ENCODE results near the gene LGALS3BP. TPM values are rescaled to one million over a fixed set of nuclear protein-coding genes. Genes with fewer than 3 reads are reported as not detected.
A peak's percentile ranks its signal among the peaks of the same experiment; 100 is the strongest.

The LGALS3BP gene
- total and polyA plus RNA-seq, 2 of the 13 experiments (the other 11 are each of a cell fraction or from before 2014, with no cell fraction given) = 137 to 332 TPM

- BruUV-seq (replicated peaks) = no TSS peak
- intact Hi-C loops (cut with micrococcal nuclease; ENCODE audit: unreplicated experiment) (no loop called here), in situ Hi-C loops (cut with HindIII; ENCODE audit: extremely low pct_ligation_motif_present, low pct_unique_long_range_greater_than_20kb) (no loop called here)
- POLR2A ChIA-PET = interaction anchor here (1.0 to 1.3 kb wide), 2 partner anchors 22 to 25 kb away, joined by 3 to 4 read pairs; partner anchors contain the start of gene LGALS3BP
- ATAC-seq (no peak), DNase-seq (ENCODE audit: low spot score) (no peak), FAIRE-seq (no peak)
- Histone ChIP-seq H3K9me3 (ENCODE audit: low read length) (no peaks in the 10 kb centered on the region), H3K4me1 (ENCODE audit: insufficient read depth, low read length) (peaks cover 58% of the 10 kb centered on the region), H2AFZ (ENCODE audit: low read length) (no peak overlapping the region), H3K36me3 (replicated peaks in 1 of 2; ENCODE audit: control insufficient read depth in 1 of 2, insufficient read depth in 2 of 2, low read length in 2 of 2) (peaks cover 6 to 17% of the 10 kb centered on the region in 2 experiments; a peak in 4 of 5 replicates), H4K20me1 (ENCODE audit: insufficient read depth, low read length) (no peaks in the 10 kb centered on the region), H3K27ac (ENCODE audit: extremely low read length, insufficient read depth, low read length) (no peak overlapping the region), H3K4me3 (replicated peaks in 1 of 3; ENCODE audit: insufficient read depth in 1 of 3, low read depth in 2 of 3, low read length in 3 of 3) (no peak overlapping the region), H3K79me2 (ENCODE audit: insufficient read depth, low read length) (peaks cover 69% of the 10 kb centered on the region), H3K27me3 (ENCODE audit: control insufficient read depth in 1 of 2, insufficient read depth in 2 of 2, low read length in 2 of 2) (no peaks in the 10 kb centered on the region; a peak in 1 of 5 replicates), H3K4me2 (ENCODE audit: low read depth, low read length) (no peak overlapping the region), H3K9ac (ENCODE audit: insufficient read depth, low read depth, low read length) (no peak overlapping the region)
- CTCF ChIA-PET (ENCODE audit: low intra/inter-chr PET ratio, low total read pairs) = interaction anchor here (0.7 kb wide), 1 partner anchor 12 kb away, joined by 3 read pairs; no protein-coding TSS in a partner anchor
- TF ChIP-seq PITX1 (CRISPR knock-in tag; IDR thresholded peaks at IDR 0.05) = 0 out of 2 replicates have a peak, but pooled peaks have one; percentile 17
- no peak for TF ChIP-seq FOXJ3 (CRISPR knock-in tag; IDR thresholded peaks at IDR 0.05; ENCODE audit: borderline replicate concordance)
- TF ChIP-seq HNRNPK (IDR thresholded peaks at IDR 0.05; ENCODE audit: low read depth, low read length, poor library complexity, severe bottlenecking) = peak; percentile 26
- TF ChIP-seq ZNF687 (CRISPR knock-in tag; IDR thresholded peaks at IDR 0.05) = peak; percentile 22; the same call in 1 of the 2 replicates
- TF ChIP-seq ZBTB38 (CRISPR knock-in tag; IDR thresholded peaks at IDR 0.05) = 0 out of 2 replicates have a peak, but pooled peaks have one; percentile 27
- TF ChIP-seq ZBTB33 (CRISPR knock-in tag; IDR thresholded peaks at IDR 0.05) = peak; percentile 79; the same call in 1 of the 2 replicates
- peak; percentile 96 for TF ChIP-seq PCBP2 (optimal IDR thresholded peaks at IDR 0.05; ENCODE audit: low read depth, low read length, poor library complexity, severe bottlenecking)
- TF ChIP-seq CBX2 (IDR thresholded peaks at IDR 0.05; ENCODE audit: low read depth, low read length) = no peak
- TF ChIP-seq CBX2 (CRISPR knock-in tag; IDR thresholded peaks at IDR 0.05; ENCODE audit: low read depth) = no peak
- TF ChIP-seq ZNF792 (CRISPR knock-in tag; IDR thresholded peaks at IDR 0.05) = no peak
- whole genome bisulfite sequencing (ENCODE audit: low lambda C conversion rate) = 90% methylated on average over 12 of the region's 12 CpGs
Observed at GRCh38 chr17:79005063-79005861, 25.5 kb upstream of the LGALS3BP start.

Data from HepG2 (cell line).